ENCODE results near the gene CLSTN3. TPM values are rescaled to one million over a fixed set of nuclear protein-coding genes. Genes with fewer than 3 reads are reported as not detected.

Gene CLSTN3
- total and polyA plus RNA-seq, 10 of the 15 experiments (the other 5 are each of a cell fraction or from before 2014, with no cell fraction given), result 0.09 to 35.9 (median 11.3) TPM

GRCh38 chr12:7141351-7142005 lies 11.3 kb downstream of the CLSTN3 start (continued):
- TF ChIP-seq PRDM15 (CRISPR knock-in tag; IDR thresholded peaks at IDR 0.05) (no peak), WRNIP1 (IDR thresholded peaks at IDR 0.05; ENCODE audit: borderline replicate concordance, low read depth, low read length) (no peak), CHD2 (IDR thresholded peaks at IDR 0.05; ENCODE audit: borderline replicate concordance, low read depth, low read length) (no peak)

GRCh38 chr12:7142056-7142644 lies 12.0 kb downstream of the CLSTN3 start:
- POLR2A ChIA-PET, result interaction anchor here (0.6 kb wide), 1 partner anchor 11 kb away, joined by 3 read pairs; no protein-coding TSS in a partner anchor
- no peak overlapping the region for H3K27ac ChIP-seq (ENCODE audit: control insufficient read depth, insufficient read depth)
- SMC1A ChIA-PET (ENCODE audit: uncharacterized antibody, unreplicated experiment), result interaction anchor here (0.6 kb wide), 1 partner anchor 44 kb away, joined by 3 read pairs; no protein-coding TSS in a partner anchor
- H3K79me2 ChIP-seq (ENCODE audit: control insufficient read depth, insufficient read depth, low read length), result no peaks in the 10 kb centered on the region
- no peak overlapping the region for H3K9ac ChIP-seq (ENCODE audit: control insufficient read depth, insufficient read depth, low read length)
- H3K4me2 ChIP-seq (ENCODE audit: control insufficient read depth, insufficient read depth), result no peak overlapping the region
- TF ChIP-seq SMAD5 (IDR thresholded peaks at IDR 0.05; ENCODE audit: low read depth) (no peak), ZNF24 (IDR thresholded peaks at IDR 0.05) (no peak), BCL3 (IDR thresholded peaks at IDR 0.05; ENCODE audit: borderline replicate concordance, insufficient read depth, low read depth, low read length, poor library complexity, severe bottlenecking) (no peak), ATF3 (IDR thresholded peaks at IDR 0.05; ENCODE audit: borderline replicate concordance, extremely low read depth, low read depth, low read length) (no peak), RAD21 (IDR thresholded peaks at IDR 0.05; ENCODE audit: insufficient read depth, low read depth, low read length) (peak; percentile 57), SMC3 (IDR thresholded peaks at IDR 0.05; ENCODE audit: borderline replicate concordance, low read length) (peak; percentile 39; the same call in 1 of the 2 replicates), CTCF (IDR thresholded peaks at IDR 0.05 in 2 of 3, conservative IDR thresholded peaks at IDR 0.05 in 1 of 3; ENCODE audit: control insufficient read depth in 2 of 3, extremely low read depth in 1 of 3, insufficient read depth in 1 of 3, low read depth in 3 of 3, low read length in 3 of 3) (peak; percentile 55 to 68 (median 59); a peak in 5 of 6 replicates), SREBF1 (IDR thresholded peaks at IDR 0.05; ENCODE audit: low read length) (no peak), GATAD2B (conservative IDR thresholded peaks at IDR 0.05; ENCODE audit: low read depth) (no peak)
- 76% methylated on average over 3 of the region's 5 CpGs for WGBS (ENCODE audit: insufficient coverage, insufficient replicate concordance, low lambda C conversion rate, missing lambda C conversion rate)
- RAD21 ChIA-PET (ENCODE audit: unreplicated experiment), result no interaction called here
- intact Hi-C loops (cut with micrococcal nuclease; ENCODE audit: unreplicated experiment) (loop anchor here (2.0 to 5.0 kb wide), 3 partner anchors 47 to 495 kb away; partner anchors contain the start of gene PEX5), in situ Hi-C loops (cut with MboI) (no loop called here)
- FAIRE-seq (no peak), DNase-seq (ENCODE audit: low read depth, low spot score) (no peak), ATAC-seq (peak; percentile 95)
- H3K4me1 ChIP-seq (ENCODE audit: control insufficient read depth, insufficient read depth, low read length), result no peaks in the 10 kb centered on the region
- CTCF ChIA-PET, result interaction anchor here (0.6 to 6.1 kb wide), 10 partner anchors 11 to 324 kb away, joined by 3 to 44 read pairs (median 3); no protein-coding TSS in a partner anchor
- no TSS peak for BruUV-seq (replicated peaks)
- H3K9me3 ChIP-seq (replicated peaks; ENCODE audit: control insufficient read depth, insufficient read depth, low read length), result no peaks in the 10 kb centered on the region; the same call in 2 of the 3 replicates
- H3K36me3 ChIP-seq (ENCODE audit: control insufficient read depth in 2 of 2, insufficient read depth in 2 of 2, low read length in 1 of 2), result peaks cover 0 to 15% of the 10 kb centered on the region in 2 experiments
- no peaks in the 10 kb centered on the region; the same call in 1 of the 2 replicates for H4K20me1 ChIP-seq (ENCODE audit: control insufficient read depth, insufficient read depth)
- H3K4me3 ChIP-seq, result no peak overlapping the region
- no peak overlapping the region for H2AFZ ChIP-seq (ENCODE audit: control insufficient read depth, low read depth, low read length)
- H3K27me3 ChIP-seq (replicated peaks in 1 of 2; ENCODE audit: control insufficient read depth in 2 of 2, insufficient read depth in 2 of 2, low read length in 1 of 2), result no peaks in the 10 kb centered on the region
